ENCODE measurements around the gene ZNF181.

Gene ZNF181

DNA sequence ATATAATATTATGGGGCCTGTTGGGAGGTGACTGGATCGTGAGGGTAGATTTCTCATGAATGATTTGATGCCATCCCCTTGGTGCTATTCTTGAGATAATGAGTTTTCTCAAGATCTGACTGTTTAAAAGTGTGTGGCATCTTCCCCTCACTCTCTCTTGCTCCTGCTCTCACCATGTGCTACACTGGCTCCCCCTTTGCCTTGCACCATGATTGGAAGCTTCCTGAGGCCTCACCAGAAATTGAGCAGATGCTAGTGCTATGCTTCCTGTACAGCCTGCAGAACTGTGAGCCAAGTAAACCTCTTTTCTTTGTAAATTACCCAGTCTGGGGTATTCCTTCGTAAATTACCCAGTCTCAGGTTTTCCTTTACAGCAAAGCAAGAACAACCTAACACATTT lies 40.8 kb downstream of the ZNF181 start:
- DNase-seq = no peak
- no peak for TF ChIP-seq POLR2A (IDR thresholded peaks at IDR 0.05; ENCODE audit: low read length)
- no peak for TF ChIP-seq GATA1 (IDR thresholded peaks at IDR 0.05; ENCODE audit: low read depth, low read length)

DNA sequence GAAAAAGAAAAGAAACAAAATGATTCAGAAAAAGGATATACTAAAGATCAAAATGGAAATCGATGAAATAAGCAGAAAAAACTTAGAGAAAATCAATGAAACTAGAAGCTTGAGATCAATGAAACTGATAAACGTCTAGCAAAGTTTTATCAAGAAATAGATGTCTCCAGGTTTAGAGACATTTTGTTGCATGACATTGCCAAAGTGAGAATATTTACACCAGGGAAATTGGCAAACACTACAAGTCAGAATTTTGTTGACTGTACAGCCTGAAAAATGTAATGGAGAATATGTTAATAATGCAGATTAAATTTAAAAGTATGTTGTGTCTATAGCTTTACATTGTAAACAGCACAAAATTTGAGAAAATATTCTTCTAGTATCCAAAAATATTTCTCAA lies 44.3 kb downstream of the ZNF181 start:
- no peak for DNase-seq
- no peak for TF ChIP-seq POLR2A (IDR thresholded peaks at IDR 0.05; ENCODE audit: low read length)
- no peak for TF ChIP-seq GATA1 (IDR thresholded peaks at IDR 0.05; ENCODE audit: low read depth, low read length)

- TF ChIP-seq POLR2A (IDR thresholded peaks at IDR 0.05; ENCODE audit: low read length) (no peak), GATA1 (IDR thresholded peaks at IDR 0.05; ENCODE audit: low read depth, low read length) (no peak)
- no peak for DNase-seq
Observed at GRCh38 chr19:34779652-34780051, 45.6 kb downstream of the ZNF181 start.

DNA sequence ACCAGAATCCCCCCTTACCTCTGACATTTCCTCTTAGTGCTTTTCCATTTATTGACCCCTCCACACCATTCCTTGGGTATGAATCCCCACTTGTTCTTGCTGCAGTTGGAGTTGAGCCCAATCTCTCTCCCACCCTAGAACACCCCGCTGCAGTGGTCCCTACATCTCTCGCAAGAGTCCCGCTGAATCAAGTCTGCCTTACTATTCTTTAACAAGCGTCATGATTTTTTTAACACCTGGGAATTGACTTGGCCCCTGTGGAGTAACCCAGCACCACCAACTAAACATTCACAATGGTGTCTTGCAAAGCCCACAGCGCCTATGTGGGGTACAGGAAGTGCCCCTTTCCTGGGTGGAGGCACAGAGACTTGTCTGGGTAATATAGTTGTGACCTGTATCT lies 52.2 kb downstream of the ZNF181 start:
- TF ChIP-seq POLR2A (IDR thresholded peaks at IDR 0.05; ENCODE audit: low read length) (no peak), GATA1 (IDR thresholded peaks at IDR 0.05; ENCODE audit: low read depth, low read length) (no peak)
- DNase-seq = no peak

DNA sequence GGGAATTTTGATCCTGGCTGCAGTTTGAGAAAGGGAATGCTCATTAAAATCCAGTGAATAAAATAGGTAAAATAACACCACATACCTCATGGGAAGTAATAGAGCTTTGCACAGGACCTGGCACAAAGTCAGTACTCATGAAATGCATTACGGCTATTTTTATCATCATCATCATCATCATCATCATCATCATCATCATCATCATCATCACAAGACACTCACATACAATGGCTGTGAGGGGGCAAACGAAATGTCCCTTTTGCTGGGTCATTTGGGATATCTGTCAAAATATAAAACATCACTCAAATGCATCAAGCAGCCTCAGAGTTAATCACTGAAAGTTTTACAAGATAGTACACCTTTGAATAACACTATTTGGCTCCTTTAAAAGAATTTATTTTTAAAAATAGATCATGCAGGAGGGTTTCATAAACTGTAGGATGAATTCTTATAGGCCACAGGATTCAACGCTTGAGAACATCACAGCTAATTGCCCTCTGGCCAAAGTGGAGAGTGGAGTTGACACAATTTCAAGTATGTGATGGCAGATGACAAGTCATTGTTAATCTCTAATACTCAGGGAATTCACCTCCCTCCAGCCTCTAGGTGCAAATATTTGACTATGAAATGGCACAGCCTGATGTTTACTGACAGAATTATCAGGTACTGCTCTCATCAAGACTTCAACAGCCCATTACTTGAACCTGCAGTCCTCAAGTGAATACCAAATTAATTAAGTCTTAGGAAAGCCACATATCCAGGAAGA lies 53.2 kb downstream of the ZNF181 start:
- no peak for DNase-seq
- TF ChIP-seq POLR2A (IDR thresholded peaks at IDR 0.05; ENCODE audit: low read length) (no peak), GATA1 (IDR thresholded peaks at IDR 0.05; ENCODE audit: low read depth, low read length) (no peak)

- DNase-seq = no peak
- no peak for TF ChIP-seq POLR2A (IDR thresholded peaks at IDR 0.05; ENCODE audit: low read length)
- TF ChIP-seq GATA1 (IDR thresholded peaks at IDR 0.05; ENCODE audit: low read depth, low read length) = no peak
Observed at GRCh38 chr19:34788074-34788473, 54.0 kb downstream of the ZNF181 start.

- DNase-seq = no peak
- TF ChIP-seq GATA1 (IDR thresholded peaks at IDR 0.05; ENCODE audit: low read depth, low read length) (no peak), POLR2A (IDR thresholded peaks at IDR 0.05; ENCODE audit: low read length) (no peak)
Observed at GRCh38 chr19:34793565-34793964, 59.5 kb downstream of the ZNF181 start.

- TF ChIP-seq GATA1 (IDR thresholded peaks at IDR 0.05; ENCODE audit: low read depth, low read length) (no peak), POLR2A (IDR thresholded peaks at IDR 0.05; ENCODE audit: low read length) (no peak)
Observed at GRCh38 chr19:34794066-34794960, 60.3 kb downstream of the ZNF181 start.

More at GRCh38 chr19:34794066-34794960, 60.3 kb downstream of the ZNF181 start:
- DNase-seq = no peak
